DMS114 treated with DMSO at 0.1 percent for 48 hours (cell line): ENCODE results near the gene PRKCA.
"Not testable (repeated sequence)": the region's sequence is repeated elsewhere in the genome, so short reads cannot be mapped to it uniquely, and the experiment has no call there.

ENCODE experiments used
- DNase-seq: peaks from one replicate; lab custom pipeline; 2025; ENCODE audit not compliant: unreplicated experiment; lab: John Stamatoyannopoulos, UW

Gene PRKCA

DNA sequence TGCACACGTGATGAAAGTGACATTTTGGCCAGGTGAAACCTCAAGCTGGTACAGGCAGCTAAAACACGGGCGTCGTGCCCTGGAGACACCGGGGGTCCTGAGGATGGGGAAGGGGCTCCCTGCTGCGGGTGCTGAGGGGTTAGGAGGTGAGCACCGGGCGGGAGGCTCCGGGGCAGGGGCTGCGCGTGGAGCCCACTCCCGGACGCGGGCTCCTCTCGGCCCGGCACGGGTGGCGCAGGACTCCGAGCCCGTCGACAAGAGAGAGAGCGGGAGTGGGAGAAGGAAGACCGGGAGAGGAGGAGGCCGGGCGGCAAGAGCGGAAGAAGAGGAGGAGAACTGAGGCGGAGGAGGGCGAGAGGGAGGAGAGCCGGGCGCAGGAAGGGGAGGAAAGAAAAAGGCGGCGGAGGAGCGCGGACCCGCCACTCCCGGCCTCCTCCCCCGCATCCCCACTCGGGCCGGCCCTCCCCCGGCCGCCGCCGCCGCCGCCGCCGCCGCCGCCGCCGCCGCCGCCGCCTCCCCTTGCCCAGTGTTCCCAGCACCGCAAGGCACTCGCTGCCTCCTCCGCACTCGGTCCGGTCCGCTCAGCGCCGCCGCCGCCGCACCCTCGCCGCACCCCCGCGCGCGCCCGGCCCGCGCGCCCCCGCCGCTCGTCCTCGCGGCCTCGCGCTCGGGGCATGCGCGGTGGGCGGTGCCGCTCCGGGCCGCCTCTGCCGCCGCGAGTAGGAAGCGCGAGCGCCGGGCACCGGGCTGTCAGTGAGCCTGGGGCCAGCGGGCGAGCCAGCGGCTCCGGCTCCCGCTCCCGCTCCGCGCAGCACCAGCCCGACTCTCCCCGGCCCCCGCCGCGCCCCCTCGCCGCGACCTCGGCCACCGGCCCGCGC, at the start of gene PRKCA:
Gene PRKCA, plus strand, starts transcription at position 750 of the 878 bp plus-strand sequence.
- peak; percentile 29 for DNase-seq

DNA sequence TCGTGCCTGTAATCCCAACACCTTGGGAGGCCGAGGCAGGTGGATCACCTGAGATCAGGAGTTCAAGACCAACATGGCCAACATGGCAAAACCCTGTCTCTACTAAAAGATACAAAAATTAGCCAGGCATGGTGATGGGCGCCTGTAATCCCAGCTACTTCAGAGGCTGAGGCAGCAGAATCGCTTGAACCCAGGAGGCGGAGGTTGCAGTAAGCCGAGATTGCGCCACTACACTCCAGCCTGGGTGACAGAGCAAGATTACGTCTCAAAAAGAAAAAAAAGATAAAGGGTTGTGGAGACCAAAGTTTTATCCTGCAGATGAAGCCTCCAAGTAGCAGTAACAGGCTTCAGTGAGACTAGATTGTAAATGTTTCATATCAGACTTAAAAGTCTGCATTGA, 49.0 kb upstream of the PRKCA start:
- not testable (repeated sequence) for DNase-seq

DNA sequence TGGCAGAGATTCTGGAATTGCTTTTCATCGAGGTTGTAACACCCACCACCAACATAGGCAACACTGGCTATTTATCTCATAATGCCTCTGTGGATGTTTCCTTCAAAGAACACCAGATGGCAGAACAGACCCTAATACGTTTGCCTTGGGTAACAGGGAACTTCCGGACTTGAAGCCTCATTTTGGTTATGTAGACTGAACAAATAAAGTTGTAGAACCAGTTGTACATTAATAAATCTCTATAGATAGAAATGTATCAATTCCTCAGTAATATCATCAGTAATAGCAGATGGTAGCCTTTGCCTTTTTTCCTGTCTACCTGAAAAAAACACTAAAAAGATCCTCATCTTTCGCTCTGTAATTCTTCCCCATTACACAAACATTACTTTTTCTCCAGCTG, 47.3 kb upstream of the PRKCA start:
- peak; percentile 55 for DNase-seq

DNA sequence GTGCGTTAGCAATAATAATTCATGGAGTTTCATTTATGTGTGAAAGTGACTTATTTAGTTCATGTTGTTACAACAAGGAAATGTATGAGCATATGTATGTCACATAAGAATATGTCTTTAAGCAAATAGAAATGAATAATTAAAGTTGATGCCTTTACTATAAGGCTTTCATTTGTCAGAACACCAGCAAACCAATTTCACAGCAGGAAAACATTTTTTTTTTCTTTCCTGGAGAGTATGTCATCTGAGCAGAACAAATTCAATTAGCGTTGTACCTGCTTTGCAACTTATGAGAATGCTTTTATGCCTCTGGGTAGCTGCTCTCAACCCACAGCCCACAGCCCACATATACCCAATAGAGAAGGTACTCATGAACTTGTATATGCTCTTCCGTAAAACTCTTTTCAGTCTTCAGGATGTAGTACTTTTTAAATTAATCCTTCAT, 46.9 kb upstream of the PRKCA start:
- DNase-seq: no peak

DNA sequence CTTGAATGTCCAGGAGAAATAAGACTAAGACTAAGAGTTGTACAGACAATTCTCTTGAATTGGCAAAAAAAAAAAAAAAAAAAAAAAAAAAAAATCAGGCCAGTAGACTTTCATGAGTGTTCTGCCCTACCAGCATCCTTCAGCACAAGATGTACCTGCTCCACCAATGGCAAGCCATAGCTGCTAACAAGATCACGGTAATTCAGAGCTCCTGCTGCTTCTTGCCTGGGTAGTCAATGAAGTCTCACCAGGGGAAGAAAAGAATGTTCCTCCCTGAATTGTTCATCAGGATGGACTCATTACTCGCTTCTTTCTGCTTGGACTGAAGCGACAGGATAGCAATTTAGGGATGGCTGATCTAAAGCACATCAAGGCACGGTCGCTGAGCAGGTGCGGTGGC, 42.1 kb upstream of the PRKCA start:
- DNase-seq: no peak

DNA sequence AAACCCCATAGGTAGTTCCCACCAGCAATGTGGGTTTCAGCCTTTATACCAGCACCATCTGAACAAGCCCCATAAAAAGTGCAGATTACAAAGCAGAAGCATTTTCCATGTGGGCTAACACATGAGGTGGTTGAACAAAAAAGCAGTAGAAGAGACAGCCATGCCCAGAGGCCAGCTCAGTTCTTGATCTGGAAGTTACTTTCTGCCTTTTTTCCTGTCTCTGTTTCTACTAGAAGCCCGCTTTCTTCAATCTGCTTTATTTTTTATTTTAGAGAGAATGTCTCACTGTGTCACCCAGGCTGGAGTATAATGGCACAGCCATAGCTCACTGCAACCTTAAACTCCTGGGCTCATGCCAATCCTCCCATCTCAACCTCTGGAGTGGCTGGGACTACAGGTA, 41.7 kb upstream of the PRKCA start:
- DNase-seq: no peak

DNA sequence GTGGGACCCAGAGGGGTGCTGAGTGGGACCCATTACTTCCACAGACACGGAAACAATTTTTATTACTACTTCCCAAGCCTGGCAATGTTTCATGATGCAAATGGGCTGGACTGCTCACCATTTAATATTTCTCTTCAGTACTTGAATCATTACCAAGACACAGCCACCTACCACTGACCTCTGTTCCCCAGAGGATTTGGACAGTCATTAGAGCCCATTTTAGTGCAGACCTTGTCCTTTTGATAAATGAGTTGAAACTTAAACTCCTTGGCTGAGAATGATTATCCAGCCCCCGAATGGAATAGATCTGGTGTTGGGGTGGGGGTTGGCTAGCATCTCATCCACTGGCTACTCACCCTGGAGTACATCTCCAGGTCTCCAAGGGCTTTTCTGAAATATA, 39.6 kb upstream of the PRKCA start:
- DNase-seq: no peak

DNA sequence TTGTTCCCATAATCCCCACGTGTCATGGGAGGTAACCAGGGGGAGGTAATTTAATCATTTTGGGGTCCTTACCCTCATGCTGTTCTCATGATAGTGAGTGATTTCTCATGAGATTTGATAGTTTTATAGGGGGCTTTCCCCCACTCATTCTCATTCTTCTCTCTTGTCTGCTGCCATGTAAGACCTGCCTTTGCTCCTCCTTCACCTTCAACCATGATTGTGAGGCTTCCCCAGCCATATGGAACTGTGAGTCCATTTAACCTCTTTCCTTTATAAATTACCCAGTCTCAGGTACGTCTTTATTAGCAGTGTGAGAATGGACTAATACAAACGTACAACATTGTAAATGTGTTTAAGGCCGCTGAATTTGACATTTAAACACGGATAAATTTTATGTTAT, 37.7 kb upstream of the PRKCA start:
- DNase-seq: no peak

DNA sequence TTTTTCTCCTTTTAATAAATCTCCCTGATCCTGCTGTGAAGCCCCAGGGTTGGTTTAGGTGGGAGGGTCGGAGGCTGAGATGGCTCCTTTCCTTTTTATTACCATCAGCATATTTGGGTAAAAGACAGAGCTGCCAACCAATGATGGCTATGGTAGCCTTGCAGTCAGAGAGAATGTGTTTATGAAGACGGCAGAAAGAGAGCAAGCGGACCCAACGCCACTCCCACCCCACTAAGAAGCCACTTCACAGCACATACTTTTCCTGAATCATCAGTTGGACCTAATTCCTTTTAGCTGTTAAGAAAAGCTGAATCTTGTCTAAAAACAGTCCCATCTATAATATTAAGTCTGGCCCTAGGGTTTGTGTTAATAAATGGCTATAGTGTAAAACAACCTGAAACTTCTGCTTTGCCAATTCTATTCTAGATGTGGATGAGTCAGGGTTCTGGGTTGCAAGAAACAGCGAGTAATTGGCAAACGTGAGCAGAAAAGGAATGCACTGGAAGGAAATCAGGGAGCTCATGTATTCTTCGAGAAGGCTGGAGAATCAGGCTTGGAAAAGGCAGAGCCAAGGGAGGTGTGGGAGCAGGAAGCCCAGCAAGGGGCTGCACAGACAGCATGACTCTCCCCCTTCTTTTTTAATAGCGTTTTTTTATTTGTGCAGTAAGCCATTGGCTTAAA, 34.0 kb upstream of the PRKCA start:
- no peak for DNase-seq

DNA sequence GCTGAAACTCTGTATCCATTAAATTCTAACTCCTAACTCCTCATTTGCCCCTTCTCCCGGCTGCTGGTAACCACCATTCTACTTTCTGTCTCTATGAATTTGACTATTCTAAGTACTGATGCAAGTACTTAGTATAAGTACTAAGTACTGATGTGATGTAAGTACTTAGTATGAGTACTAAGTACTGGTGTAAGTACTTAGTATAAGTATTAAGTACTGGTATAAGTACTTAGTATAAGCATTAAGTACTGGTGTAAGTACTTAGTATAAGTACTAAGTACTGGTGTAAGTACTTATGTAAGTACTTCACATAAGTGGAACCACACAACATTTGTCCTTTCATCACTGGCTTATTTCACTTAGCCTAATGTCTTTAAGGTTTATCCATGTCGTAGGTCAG, 32.3 kb upstream of the PRKCA start:
- no peak for DNase-seq

DNA sequence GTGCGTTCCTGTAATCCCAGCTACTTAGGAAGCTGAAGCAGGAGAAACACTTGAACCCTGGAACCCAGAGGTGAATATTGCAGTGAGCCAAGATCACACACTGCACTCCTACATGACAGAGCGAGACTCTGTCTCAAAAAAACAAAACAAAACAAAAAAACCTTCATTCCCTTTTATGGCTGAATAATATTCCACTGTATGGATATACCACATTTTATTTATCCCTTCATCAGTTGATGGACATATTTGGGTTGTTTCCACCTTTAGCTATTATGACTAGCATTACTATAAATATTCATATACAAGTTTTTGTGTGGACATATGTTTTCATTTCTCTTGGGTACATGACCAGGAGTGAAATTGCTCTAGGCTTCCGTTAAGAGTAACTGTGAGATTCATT, 30.9 kb upstream of the PRKCA start:
- DNase-seq: no peak

DNA sequence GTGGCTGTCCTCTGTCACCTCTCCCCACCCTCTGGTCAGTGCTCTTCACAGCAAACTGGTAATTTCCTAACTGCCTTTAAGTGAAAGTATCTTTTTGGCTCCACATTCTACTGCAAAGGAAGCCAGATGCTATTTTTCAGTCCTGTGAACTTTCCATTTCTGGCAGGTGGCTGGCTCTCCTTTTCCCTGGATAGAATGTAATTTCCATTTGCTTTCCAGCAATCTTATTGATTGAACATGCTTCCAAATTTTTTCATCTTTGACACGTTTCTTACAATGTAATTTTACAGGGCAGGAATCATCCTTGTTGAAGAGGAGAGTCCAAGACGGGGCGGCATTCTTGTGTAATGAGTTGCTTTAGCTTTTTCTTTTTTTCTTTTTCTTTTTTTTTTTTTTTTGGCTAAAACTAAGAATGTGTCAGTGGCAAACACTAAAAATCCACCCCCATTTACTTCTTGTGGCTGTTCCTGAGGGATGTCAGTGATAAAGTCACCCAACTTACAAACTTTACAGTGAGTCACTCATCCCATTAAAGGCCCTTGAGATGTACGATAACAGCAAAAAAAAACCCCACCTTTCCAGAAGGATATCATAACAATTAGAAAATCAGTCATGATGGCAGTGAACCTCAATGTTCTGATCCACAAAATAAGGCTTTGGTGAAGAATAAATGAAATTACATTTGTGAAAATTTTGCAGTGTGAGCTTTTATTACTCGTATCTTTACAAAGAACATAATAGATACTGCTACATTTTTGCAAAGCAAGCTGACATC, 29.4 kb upstream of the PRKCA start:
- no peak for DNase-seq

DNA sequence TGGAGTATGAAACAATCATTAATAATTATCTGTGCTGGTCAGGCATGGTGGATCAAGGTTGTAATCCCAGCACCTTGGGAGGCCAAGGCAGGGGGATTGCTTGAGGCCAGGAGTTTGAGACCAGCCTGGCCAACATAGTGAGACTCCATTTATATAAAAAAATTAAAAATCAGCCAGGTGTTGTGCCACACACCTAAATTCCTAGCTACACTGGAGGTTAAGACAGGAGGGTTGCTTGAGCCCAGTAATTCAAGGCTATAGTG, 28.9 kb upstream of the PRKCA start:
- DNase-seq: no peak

DNA sequence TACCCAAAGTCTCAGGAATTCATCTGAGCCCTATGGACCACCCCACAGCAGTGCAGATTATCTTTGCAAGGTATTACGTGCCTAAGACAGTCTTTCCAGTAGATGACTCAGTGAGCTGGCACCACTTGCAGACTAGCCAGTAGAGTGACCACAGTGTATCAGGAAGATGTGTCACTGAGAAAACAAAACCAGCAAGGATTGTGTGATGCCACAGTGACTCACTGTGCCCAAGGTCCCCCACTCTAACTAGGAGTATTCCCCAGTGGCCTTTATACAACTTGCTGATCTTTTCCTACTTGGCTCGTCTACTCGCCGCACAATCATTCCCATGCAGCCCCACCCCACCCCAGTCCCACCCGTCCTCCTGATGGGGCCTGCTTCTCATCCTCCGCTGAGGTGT, 26.8 kb upstream of the PRKCA start:
- DNase-seq: no peak

DNA sequence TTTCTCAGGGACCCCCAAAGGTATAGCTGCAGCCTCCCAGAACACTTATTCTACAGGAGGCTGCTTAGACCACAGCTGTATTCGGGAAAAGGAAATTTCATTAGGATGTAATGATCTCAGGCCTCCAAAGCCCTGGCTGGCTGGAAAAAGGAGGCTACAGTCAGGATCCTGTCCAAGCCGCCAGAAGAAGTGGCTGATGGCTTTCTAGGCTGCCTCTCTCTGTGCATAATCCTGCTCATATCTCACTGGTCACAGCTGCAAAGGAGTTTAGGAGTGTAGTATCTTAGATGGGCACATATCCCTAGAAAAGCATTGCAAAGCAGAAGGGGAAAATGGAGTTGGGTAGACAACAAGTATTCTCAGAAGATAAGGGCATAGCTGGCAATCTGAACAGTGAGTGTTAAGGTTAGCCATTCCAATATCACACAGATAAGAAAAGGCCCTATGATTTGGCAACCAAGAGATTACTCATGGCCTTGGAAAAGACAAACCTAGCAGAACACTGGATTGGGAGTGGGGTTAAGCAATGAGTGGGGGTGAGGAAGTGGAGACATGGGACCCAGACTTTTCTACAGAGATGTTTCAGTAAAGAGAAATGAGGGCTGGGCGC, 26.0 kb upstream of the PRKCA start:
- no peak for DNase-seq

DNA sequence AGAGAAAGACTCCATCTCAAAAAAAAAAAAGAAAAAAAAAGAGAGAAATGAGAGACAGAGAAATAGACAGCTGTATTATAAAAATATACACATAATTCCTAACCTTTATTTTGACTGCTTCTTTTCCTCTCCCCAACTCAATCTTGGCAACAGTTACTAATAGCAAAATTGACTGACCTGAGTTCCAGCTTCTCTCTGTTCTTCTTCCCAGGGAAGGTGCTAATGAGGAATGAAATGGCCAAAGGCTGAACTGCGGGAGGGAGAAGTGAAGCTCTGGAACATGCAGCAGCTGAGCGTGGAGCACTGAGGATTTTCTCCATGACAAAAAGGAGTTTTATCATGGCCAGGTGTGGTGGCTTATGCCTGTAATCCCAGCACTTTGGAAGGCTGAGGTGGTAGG, 25.2 kb upstream of the PRKCA start:
- no peak for DNase-seq

DNA sequence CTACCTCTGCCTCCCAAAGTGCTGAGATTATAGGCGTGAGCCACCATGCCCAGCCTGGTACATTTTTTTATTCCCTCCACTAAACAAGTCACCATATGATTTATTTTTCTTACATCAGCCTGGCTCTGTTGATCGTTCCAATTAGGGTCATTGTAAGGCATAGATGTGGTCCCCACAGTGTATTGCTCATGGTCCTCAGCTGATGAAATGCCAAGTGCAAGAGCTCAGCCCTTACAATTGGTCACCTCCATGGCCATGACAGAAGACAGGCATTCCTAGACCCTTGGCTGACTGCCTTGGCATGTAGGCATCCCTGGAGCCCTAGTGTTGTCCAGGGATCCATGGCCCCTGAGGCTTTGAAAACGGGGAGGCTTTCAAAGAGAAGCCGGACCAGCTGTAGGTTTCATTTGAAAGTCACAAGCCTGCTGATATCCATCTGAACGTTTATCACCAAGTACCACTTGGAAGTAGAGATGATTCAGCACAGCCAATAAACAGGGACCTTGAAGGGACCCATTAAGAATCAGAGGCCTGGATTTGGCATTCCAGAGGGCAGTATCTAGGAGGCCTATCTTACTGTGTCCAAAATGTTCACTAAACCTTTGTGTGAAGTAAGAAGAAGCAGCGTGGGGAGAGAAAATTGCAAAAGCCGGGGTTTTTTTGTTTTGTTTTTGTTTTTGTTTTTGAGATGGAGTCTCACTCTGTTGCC, 20.6 kb upstream of the PRKCA start:
- DNase-seq: no peak

DNA sequence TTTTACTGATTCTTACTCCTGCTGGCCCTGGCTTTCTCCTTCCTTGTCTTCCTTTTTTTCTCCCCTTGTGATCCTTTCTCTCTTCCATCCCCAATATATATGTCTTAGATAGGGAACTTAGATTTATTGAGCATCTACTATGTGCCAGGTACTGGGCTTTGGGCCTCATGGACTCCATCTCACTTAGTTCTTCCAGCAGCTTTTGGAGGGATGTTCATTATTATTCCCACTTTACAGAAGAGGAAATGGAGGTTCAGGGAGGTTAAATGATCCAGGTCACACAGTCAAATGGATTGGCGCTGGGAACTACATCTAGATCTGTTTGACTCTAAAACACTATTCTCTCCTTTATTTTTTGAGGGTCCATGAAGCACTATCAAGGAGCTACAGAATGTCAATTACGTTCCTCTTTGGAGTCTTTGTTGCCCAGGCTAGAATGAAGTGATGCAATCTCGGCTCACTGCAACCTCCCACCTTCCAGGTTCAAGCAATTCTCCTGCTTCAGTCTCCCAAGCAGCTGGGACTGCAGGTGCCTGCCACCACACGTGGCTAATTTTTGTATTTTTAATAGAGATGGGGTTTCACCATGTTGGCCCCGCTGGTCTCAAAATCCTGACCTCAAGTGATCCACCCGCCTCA, 19.0 kb upstream of the PRKCA start:
- no peak for DNase-seq

DNA sequence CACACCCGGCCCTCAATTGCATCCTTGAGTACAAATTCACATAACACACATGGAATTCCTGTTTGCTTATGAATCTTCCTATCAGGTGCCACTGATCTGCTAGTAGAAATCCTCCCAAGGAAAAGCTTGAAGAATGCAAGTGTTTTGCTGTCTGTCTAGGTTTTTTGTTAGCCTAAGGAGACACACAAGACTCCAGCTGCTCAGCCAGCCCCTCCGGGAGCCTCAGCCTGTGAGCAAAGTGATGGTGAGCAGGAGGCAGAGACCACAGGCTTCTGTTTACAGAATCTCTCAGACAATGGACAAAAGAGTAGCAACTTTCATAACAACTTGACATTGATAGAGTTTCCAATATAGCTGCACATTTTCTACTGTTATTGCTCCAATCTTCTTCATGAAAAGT, 18.4 kb upstream of the PRKCA start:
- DNase-seq: no peak

DNA sequence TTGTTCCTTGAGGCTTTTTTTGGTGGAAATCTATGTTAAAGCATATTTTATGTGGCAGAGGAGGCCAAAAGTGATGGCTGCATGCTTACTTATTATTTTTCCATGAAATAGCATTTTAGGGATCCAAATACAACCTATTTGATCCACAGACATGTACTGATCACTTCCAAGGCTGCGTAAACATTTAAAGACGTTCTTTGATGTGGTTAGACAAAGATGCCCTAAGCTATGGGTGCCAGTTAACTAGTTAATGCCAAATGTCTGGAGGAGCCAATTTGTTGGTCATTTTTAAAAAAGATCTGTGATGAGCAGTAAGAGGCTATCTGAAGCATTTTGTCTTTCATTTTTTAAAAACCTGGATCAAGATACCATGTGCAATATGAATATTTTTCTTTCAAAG, 17.3 kb upstream of the PRKCA start:
- DNase-seq: no peak

DNA sequence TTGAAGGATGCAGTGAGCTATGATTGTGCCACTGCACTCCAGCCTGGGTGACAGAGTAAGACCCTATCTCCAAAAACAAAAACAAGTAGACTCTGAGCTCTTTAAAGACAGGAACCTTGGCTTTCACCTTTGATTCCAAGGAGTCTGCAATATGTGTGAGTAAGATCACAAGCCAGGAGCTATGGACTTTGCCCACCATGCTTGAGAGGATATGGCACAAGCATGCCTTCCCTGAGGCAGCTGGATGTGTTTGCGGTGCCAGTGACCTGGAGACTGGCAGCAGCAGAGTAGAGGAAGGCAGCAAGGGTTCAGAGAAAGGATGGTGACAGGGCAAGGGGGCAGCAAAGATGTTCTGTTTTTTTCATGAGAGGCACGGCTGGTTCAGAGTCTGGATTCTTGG, 14.5 kb upstream of the PRKCA start:
- no peak for DNase-seq
